ENCODE results near the gene KRTAP3-3. TPM values are rescaled to one million over a fixed set of nuclear protein-coding genes. Genes with fewer than 3 reads are reported as not detected.
A peak's percentile ranks its signal among the peaks of the same experiment; 100 is the strongest.

Gene KRTAP3-3
- total and polyA plus RNA-seq, 8 donors = 0.30 TPM; not detected in 7

DNA sequence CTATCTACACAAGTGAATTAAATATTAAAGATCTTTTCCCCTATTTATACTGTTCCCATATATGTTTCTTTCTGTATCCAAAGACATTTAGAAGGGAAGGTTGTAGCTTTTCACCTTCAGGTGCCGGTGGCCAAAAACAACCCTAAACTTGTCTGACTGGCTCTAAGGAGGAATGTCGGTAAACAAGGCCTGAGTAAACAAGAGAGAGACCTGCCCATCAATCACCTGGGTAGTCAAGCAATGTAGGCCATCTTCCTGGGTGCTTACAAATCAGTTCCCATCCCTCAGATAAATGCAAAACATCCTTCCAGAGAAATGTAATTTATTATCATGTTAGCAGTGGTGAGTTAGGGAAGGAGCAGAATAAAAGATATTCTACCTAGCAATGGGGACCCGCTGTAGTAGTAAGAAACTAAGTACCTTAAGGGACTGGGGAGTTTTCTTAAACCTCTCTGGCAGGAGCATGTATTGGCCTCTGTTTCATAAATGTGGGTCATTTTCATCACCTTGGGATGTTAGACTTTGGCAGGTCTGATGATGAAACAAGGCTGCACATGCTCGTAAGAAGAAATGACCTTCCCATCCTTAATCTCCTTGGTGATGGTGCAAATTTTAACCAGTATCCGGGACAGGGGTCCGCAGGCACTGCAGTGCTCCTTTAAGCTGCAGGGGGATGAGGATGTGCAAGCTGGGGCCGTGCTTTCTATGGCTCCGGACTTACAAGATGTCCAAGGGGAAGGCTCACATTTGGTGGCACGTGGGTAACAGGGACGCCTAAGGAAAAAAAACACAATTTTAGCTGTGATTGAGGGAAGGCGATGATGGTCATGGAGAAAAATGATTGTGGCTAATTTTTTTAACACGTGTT is 35.6 kb downstream of the KRTAP3-3 start:
- H3K27ac ChIP-seq = peak overlapping the region in 2 of 4 donors; percentile 10 to 24
- intact Hi-C loops (cut with DNase I) = no loop called here
- no peak overlapping the region for H3K4me3 ChIP-seq
- H3K27me3 ChIP-seq = no peaks in the 10 kb centered on the region
- peak in 2 of 4 donors; percentile 66 to 69 for ATAC-seq
- peaks cover 0 to 12% (median 0%) of the 10 kb centered on the region in 3 donors for H3K4me1 ChIP-seq
- FAIRE-seq = no peak
- no peaks in the 10 kb centered on the region for H3K36me3 ChIP-seq
- TF ChIP-seq CTCF (IDR thresholded peaks at IDR 0.05) = no peak
- 61 to 67% methylated on average over 12 of the region's 12 CpGs for WGBS, 2 donors
- no peak for DNase-seq
- no peaks in the 10 kb centered on the region for H3K9me3 ChIP-seq

DNA sequence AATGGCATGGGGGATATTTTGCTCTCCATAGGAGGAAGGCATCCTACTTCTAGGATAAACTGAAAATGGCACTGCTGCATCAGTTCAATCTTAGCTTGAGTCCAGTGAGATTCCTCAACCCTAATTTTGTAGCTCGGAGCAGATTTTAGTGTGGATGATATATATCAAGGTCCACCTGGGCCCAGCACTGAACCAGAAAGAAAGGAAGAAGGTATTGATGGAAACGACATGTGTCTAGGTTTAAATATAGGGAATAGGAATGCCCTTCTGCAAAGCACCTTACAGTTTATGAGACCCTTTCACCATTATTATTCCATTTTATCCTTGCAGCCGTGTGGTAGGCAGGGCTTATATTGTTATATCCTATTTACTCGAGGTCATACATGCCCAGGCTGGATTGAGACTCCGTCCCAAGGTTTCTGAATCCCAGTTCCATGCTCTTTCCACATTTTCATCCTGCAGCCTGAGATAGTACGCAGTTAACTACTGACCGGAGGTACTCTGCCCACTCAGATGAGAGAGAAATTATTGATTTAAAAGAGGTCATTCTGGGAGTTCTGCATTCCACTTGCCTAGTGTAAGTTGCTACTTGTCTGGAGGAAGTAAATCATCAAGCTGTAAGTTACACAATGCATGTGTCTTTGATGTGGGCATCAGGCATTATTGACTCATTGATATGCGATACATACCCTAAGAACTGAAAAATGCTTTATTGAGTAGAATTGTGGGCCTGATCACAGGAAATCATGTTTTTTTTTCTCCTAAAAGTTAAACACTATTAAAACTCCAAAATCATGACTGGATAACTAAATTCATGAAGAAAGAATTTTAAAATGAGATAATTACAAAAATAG is 37.3 kb downstream of the KRTAP3-3 start:
- Histone ChIP-seq H3K36me3 (no peaks in the 10 kb centered on the region), H3K4me3 (no peak overlapping the region), H3K27ac (peak overlapping the region in 2 of 4 donors; percentile 10 to 52), H3K4me1 (peaks cover 0 to 12% (median 0%) of the 10 kb centered on the region in 3 donors), H3K9me3 (no peaks in the 10 kb centered on the region), H3K27me3 (peaks cover 0 to 3% (median 0%) of the 10 kb centered on the region in 4 donors)
- FAIRE-seq (no peak), ATAC-seq (peak; percentile 69 to 87 (median 72)), DNase-seq (no peak)
- intact Hi-C loops (cut with DNase I) = no loop called here
- no peak for TF ChIP-seq CTCF (IDR thresholded peaks at IDR 0.05)
- WGBS, 2 donors = 56 to 57% methylated on average over 8 of the region's 8 CpGs

DNA sequence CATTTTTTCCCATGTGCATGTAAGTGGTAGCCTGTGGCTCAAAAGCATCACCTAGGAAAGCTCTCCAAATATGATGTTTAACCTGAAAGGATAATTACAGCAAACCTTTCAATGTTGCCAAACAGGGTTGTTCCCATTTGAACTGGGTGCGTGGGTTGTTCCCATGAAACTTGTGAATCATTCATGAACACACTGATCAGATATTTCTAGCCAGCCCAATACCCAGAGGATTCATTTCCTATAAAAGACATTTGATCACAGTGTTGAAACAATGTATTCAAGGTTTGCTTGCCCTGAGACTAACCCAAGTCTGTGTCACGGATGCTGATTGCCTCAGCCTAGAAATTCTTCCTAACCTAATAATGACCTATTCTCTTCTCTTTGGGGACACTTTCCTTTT is 40.1 kb downstream of the KRTAP3-3 start:
- Histone ChIP-seq H3K9me3 (no peaks in the 10 kb centered on the region), H3K27ac (peak overlapping the region in 2 of 4 donors; percentile 39 to 53), H3K36me3 (no peaks in the 10 kb centered on the region), H3K4me3 (no peak overlapping the region), H3K27me3 (peaks cover 0 to 3% (median 0%) of the 10 kb centered on the region in 4 donors), H3K4me1 (peaks cover 0 to 9% (median 0%) of the 10 kb centered on the region in 3 donors)
- DNase-seq = no peak
- intact Hi-C loops (cut with DNase I) = no loop called here
- WGBS, 2 donors = 50 to 57% methylated on average over 2 of the region's 2 CpGs
- ATAC-seq = peak in 3 of 4 donors; percentile 37 to 64 (median 58)
- no peak for FAIRE-seq
- TF ChIP-seq CTCF (IDR thresholded peaks at IDR 0.05) = no peak

- no peak overlapping the region for H3K4me3 ChIP-seq
- no peak for DNase-seq
- H3K9me3 ChIP-seq = no peaks in the 10 kb centered on the region
- FAIRE-seq = no peak
- H3K4me1 ChIP-seq = peaks cover 0 to 7% (median 0%) of the 10 kb centered on the region in 3 donors
- intact Hi-C loops (cut with DNase I) = no loop called here
- 35 to 38% methylated on average over 1 of the region's 1 CpG for WGBS, 2 donors
- ATAC-seq = peak; percentile 31 to 57 (median 48)
- H3K27ac ChIP-seq = peak overlapping the region in 2 of 4 donors; percentile 53 to 62
- peaks cover 0 to 3% (median 0%) of the 10 kb centered on the region in 4 donors for H3K27me3 ChIP-seq
- no peak for TF ChIP-seq CTCF (IDR thresholded peaks at IDR 0.05)
- H3K36me3 ChIP-seq = no peaks in the 10 kb centered on the region
Measured at GRCh38 chr17:40952661-40953060, 41.3 kb downstream of the KRTAP3-3 start.

Data from pancreas (tissue), 10 donors.